Stimulated activated CD4-positive, alpha-beta T cell treated with anti-CD3 and anti-CD28 coated beads, Interleukin-1b, Interleukin-23, amount 100 ng/mL, for 24 hours (primary cell): ENCODE results near the gene PBX1.
"Not testable (repeated sequence)": the region's sequence is repeated elsewhere in the genome, so short reads cannot be mapped to it uniquely, and the experiment has no call there.

Experiments
- DNase-seq, 4 experiments: peaks; one replicate each; pipeline ENCODE4 v3.0.0-alpha.2; 2020; ENCODE audit warnings: low read depth in 4 of 4, low spot score in 1 of 4

Gene PBX1

GRCh38 chr1:164589408-164589807 is 30.4 kb downstream of the PBX1 start:
- no peak for DNase-seq

GRCh38 chr1:164589961-164590507 is 31.1 kb downstream of the PBX1 start:
- DNase-seq, result no peak

GRCh38 chr1:164590592-164590991 is 31.6 kb downstream of the PBX1 start:
- no peak for DNase-seq

- DNase-seq, result no peak
Observed at GRCh38 chr1:164591858-164592257, 32.9 kb downstream of the PBX1 start.

GRCh38 chr1:164592634-164593033 is 33.6 kb downstream of the PBX1 start:
- no peak for DNase-seq

GRCh38 chr1:164595212-164595611 is 36.2 kb downstream of the PBX1 start:
- no peak for DNase-seq

- no peak for DNase-seq
Observed at GRCh38 chr1:164596172-164596571, 37.2 kb downstream of the PBX1 start.

GRCh38 chr1:164598719-164599118 is 39.7 kb downstream of the PBX1 start:
- DNase-seq, result no peak

- no peak for DNase-seq
Observed at GRCh38 chr1:164599272-164599671, 40.3 kb downstream of the PBX1 start.

- no peak for DNase-seq
Observed at GRCh38 chr1:164601399-164602100, 42.6 kb downstream of the PBX1 start.

GRCh38 chr1:164602101-164602422 is 43.1 kb downstream of the PBX1 start:
- DNase-seq, result no peak

- DNase-seq, result no peak
Observed at GRCh38 chr1:164602480-164603093, 43.6 kb downstream of the PBX1 start.

- not testable (repeated sequence) for DNase-seq
Observed at GRCh38 chr1:164603805-164604204, 44.8 kb downstream of the PBX1 start.

- no peak for DNase-seq
Observed at GRCh38 chr1:164604541-164604940, 45.6 kb downstream of the PBX1 start.

- no peak for DNase-seq
Observed at GRCh38 chr1:164605254-164606091, 46.5 kb downstream of the PBX1 start.

- DNase-seq, result no peak
Observed at GRCh38 chr1:164607351-164607750, 48.4 kb downstream of the PBX1 start.

GRCh38 chr1:164608651-164609057 is 49.7 kb downstream of the PBX1 start:
- DNase-seq, result no peak

- DNase-seq, result no peak
Observed at GRCh38 chr1:164609089-164609488, 50.1 kb downstream of the PBX1 start.

GRCh38 chr1:164610538-164611222 is 51.7 kb downstream of the PBX1 start:
- no peak for DNase-seq

- no peak for DNase-seq
Observed at GRCh38 chr1:164611754-164612642, 53.0 kb downstream of the PBX1 start.
